SK-N-MC (cell line): Measurements from ENCODE around the gene SPTBN2.

ENCODE experiments used
- EZH2 ChIP-seq: fragments of 200-600 bp; sonication (generic); IDR thresholded peaks from one replicate; pipeline ENCODE4 v1.6.1; 2017; ENCODE audit warnings: antibody characterized with exemption
- FOXP2 ChIP-seq: optimal IDR thresholded peaks from 2 replicates; pipeline ENCODE3; 2011; ENCODE audit warnings: mild to moderate bottlenecking, moderate library complexity; ENCODE audit not compliant: insufficient read depth; ENCODE audit errors: extremely low read length, control extremely low read depth
- POLR2AphosphoS5 ChIP-seq: IDR thresholded peaks from 2 replicates; pipeline ENCODE4 v1.6.1; 2012; ENCODE audit warnings: mild to moderate bottlenecking, low read depth, low read length, borderline replicate concordance

DNA sequence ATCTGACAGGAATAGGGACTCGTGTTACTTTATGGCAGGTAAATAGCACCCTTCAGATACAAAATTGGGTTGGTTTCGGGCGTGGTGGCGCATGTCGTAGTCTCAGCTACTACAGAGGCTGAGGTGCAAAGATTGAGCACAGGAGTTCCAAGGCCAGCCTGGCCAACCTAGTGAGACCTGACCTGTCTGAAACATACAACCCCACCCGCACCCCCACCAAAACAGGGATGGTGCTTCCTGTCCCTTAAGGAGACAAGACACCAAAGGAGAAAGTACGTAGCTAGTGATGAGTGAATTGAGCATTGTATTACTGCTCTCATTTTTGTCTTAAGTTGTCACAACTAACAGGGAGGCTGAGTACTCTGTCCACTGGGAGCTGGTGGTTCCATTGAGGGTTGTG, 76.4 kb downstream of the SPTBN2 start:
- no peak for TF ChIP-seq EZH2
- no peak for TF ChIP-seq POLR2AphosphoS5
- TF ChIP-seq FOXP2: no peak
